Upper lobe of left lung (tissue), 4 donors: ENCODE measurements around the gene RCL1.

ENCODE experiments used
- CTCF ChIP-seq, 6 experiments: fragments of 450-650 bp in 4 of 6; fragments of 200-600 bp in 2 of 6; sonication (generic) in 2 of 6; IDR thresholded peaks; one replicate each; pipeline ENCODE4 v1.5.1; 2016 to 2019; ENCODE audit warnings: antibody characterized with exemption in 6 of 6
- EP300 ChIP-seq, 4 donors: sonication (generic); formaldehyde crosslinking; IDR thresholded peaks; one replicate each; pipeline ENCODE4 v1.5.1; 2017; ENCODE audit warnings: antibody characterized with exemption in 4 of 4, control low read depth in 2 of 4
- POLR2A ChIP-seq, 4 donors: fragments of 450-650 bp; IDR thresholded peaks; one replicate each; pipeline ENCODE4 v1.5.1; 2016 to 2017; ENCODE audit warnings: antibody characterized with exemption in 4 of 4, mild to moderate bottlenecking in 2 of 4
- POLR2AphosphoS5 ChIP-seq, 2 donors: sonication (generic); formaldehyde crosslinking; IDR thresholded peaks; one replicate each; pipeline ENCODE4 v1.5.1; 2017; ENCODE audit warnings: antibody characterized with exemption in 2 of 2

GRCh38 chr9:4743131-4743875, 49.4 kb upstream of the RCL1 start:
- TF ChIP-seq CTCF (IDR thresholded peaks at IDR 0.05) (no peak), POLR2AphosphoS5 (IDR thresholded peaks at IDR 0.05) (no peak), EP300 (IDR thresholded peaks at IDR 0.05) (no peak), POLR2A (IDR thresholded peaks at IDR 0.05) (no peak)
